VCaP (cell line): Measurements from ENCODE around the gene IGDCC3.
A peak's percentile ranks its signal among the peaks of the same experiment; 100 is the strongest.

Experiments
- H3K27ac ChIP-seq: fragments of 450-650 bp; 2 replicates; pipeline ENCODE4 v1.5.1; 2017
- CTCF ChIP-seq: fragments of 450-650 bp; conservative IDR thresholded peaks from 2 replicates; pipeline ENCODE4 v1.5.1; 2017; ENCODE audit warnings: mild to moderate bottlenecking, moderate library complexity

Gene IGDCC3

GRCh38 chr15:65381445-65382145 is 3.8 kb upstream of the IGDCC3 start:
- H3K27ac ChIP-seq = no peak overlapping the region
- TF ChIP-seq CTCF = no peak

- no peak overlapping the region for H3K27ac ChIP-seq
- no peak for TF ChIP-seq CTCF
Measured at GRCh38 chr15:65379986-65380385, 2.2 kb upstream of the IGDCC3 start.

- peak overlapping the region; percentile 43; the same call in 1 of the 2 replicates for H3K27ac ChIP-seq
- TF ChIP-seq CTCF = no peak
Measured at GRCh38 chr15:65377105-65377975, 462 bp downstream of the IGDCC3 start.

GRCh38 chr15:65376767-65377104 is 1.1 kb downstream of the IGDCC3 start:
- no peak for TF ChIP-seq CTCF
- H3K27ac ChIP-seq = no peak overlapping the region

- TF ChIP-seq CTCF = no peak
- no peak overlapping the region for H3K27ac ChIP-seq
Measured at GRCh38 chr15:65375871-65376607, 1.8 kb downstream of the IGDCC3 start.

GRCh38 chr15:65374821-65375401 is 2.9 kb downstream of the IGDCC3 start:
- TF ChIP-seq CTCF = no peak
- H3K27ac ChIP-seq = no peak overlapping the region

GRCh38 chr15:65374334-65374733 is 3.5 kb downstream of the IGDCC3 start:
- H3K27ac ChIP-seq = no peak overlapping the region
- TF ChIP-seq CTCF = no peak
